Osteocyte (in vitro differentiated cells): Measurements from ENCODE around the gene ABHD17A. TPM values are rescaled to one million over a fixed set of nuclear protein-coding genes. Genes with fewer than 3 reads are reported as not detected.

Experiments
- DNase-seq: peaks from one replicate; pipeline ENCODE4 v3.0.0; 2021; ENCODE audit warnings: mixed read lengths; ENCODE audit not compliant: unreplicated experiment; ENCODE audit errors: extremely low spot score
- H3K27ac Mint-ChIP-seq: one replicate; pipeline ENCODE4 v1.8.0; 2021; ENCODE audit warnings: mild to moderate bottlenecking, mixed read lengths; ENCODE audit not compliant: unreplicated experiment
- H3K27me3 Mint-ChIP-seq: one replicate; pipeline ENCODE4 v1.8.0; 2021; ENCODE audit warnings: mixed read lengths; ENCODE audit not compliant: unreplicated experiment
- H3K36me3 Mint-ChIP-seq: one replicate; pipeline ENCODE4 v1.8.0; 2021; ENCODE audit warnings: mixed read lengths; ENCODE audit not compliant: unreplicated experiment
- H3K4me1 Mint-ChIP-seq: one replicate; pipeline ENCODE4 v1.8.0; 2021; ENCODE audit warnings: mixed read lengths; ENCODE audit not compliant: unreplicated experiment
- H3K4me3 Mint-ChIP-seq: one replicate; pipeline ENCODE4 v1.8.0; 2021; ENCODE audit warnings: mild to moderate bottlenecking, moderate library complexity, mixed read lengths; ENCODE audit not compliant: unreplicated experiment
- H3K9me3 Mint-ChIP-seq: one replicate; pipeline ENCODE4 v1.8.0; 2021; ENCODE audit warnings: mixed read lengths; ENCODE audit not compliant: unreplicated experiment
- total RNA-seq: library from RNA; stranded (reverse); gene quantifications from 2 replicates; pipeline ENCODE4 v1.2.1, GENCODE V29; 2021
- TF ChIP-seq, protein P1 (sequence below): fragments of 200-600 bp; sonication (generic); IDR thresholded peaks from 2 replicates; pipeline ENCODE4 v1.5.0; 2021; ENCODE audit warnings: antibody characterized with exemption, mild to moderate bottlenecking, moderate library complexity

The ABHD17A gene
- total RNA-seq, 1 donor from 2014 or later, result 63.4 TPM

DNA sequence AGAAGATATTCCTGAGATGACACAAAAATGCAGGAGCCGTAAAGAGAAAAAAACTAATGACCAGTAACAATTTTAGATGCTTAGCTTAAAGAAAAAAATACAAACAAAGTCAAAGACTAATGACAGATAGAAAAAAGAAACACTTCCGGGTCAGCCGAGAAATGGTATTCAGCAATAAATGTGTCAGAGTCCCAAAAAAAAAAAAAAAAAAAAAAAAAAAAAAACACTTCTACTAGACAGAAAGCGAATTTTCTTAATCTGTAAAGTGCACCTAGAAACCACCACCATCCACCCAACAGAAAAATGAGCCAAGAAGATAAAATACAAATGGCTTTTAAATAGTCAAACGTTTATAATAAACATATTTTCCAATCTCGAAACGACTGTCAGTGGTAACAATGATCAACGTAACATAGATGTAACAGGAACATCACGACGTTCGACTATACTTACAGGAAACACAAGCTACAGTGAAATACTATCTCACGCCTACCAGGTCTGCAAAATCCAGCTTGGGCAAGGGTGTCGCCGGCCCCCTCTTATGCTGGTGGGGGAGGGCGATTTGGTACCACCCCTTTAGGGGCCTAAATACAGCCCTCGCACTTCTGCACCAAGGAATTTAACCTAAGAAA is 10.6 kb downstream of the ABHD17A start:
- DNase-seq, result no peak
- Mint-ChIP-seq H3K27ac (peak overlapping the region; percentile 91), H3K4me1 (peaks cover 22% of the 10 kb centered on the region), H3K36me3 (no peaks in the 10 kb centered on the region), H3K9me3 (no peaks in the 10 kb centered on the region), H3K4me3 (peak overlapping the region; percentile 97), H3K27me3 (no peaks in the 10 kb centered on the region)
- TF ChIP-seq, protein P1, sequence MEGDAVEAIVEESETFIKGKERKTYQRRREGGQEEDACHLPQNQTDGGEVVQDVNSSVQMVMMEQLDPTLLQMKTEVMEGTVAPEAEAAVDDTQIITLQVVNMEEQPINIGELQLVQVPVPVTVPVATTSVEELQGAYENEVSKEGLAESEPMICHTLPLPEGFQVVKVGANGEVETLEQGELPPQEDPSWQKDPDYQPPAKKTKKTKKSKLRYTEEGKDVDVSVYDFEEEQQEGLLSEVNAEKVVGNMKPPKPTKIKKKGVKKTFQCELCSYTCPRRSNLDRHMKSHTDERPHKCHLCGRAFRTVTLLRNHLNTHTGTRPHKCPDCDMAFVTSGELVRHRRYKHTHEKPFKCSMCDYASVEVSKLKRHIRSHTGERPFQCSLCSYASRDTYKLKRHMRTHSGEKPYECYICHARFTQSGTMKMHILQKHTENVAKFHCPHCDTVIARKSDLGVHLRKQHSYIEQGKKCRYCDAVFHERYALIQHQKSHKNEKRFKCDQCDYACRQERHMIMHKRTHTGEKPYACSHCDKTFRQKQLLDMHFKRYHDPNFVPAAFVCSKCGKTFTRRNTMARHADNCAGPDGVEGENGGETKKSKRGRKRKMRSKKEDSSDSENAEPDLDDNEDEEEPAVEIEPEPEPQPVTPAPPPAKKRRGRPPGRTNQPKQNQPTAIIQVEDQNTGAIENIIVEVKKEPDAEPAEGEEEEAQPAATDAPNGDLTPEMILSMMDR, result no peak

DNA sequence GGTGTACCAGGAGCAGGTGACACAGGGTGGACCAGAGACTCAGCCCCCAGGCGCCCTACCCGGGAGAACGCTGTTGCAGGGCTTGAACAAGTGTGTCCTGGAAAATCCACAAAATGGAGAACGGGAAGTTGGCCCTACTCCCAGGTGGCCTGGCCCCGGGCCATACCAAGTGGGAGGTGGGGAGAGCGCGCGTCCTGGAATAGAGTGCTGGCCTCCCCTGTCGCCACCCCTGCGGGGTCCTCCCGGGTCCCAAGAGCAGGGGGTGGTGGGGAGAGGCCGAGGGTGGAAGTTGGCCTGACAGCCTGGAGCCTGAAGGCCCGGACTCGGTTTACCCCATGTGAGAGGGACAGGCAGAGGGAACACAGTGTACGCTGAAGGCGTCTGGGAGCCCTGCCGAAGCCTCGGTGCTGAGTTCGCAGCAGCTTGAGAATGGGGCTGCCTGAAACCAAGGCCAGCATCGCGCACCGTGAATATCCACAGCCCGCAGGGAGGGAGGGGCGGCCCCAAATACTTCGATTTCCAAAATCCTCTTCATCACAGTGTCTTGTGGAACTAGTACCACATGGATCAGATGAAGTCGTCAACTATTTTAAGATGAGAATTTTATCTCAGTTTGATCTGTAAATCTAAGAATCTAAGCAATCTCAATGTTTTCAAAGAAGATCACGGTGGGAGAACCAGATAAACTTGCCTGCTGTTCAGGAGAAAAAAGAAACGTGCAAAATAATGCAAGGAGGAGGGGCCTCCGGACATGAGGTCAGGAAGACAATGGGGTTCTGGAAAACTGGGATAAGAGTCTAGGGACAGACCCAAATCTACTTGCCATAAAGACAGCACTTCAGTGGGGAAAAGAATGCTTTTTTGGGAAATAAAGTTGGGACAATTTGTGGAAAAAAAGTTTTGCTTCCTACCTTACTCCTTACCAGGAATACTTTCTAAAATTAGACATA is 11.5 kb downstream of the ABHD17A start:
- DNase-seq, result no peak

DNA sequence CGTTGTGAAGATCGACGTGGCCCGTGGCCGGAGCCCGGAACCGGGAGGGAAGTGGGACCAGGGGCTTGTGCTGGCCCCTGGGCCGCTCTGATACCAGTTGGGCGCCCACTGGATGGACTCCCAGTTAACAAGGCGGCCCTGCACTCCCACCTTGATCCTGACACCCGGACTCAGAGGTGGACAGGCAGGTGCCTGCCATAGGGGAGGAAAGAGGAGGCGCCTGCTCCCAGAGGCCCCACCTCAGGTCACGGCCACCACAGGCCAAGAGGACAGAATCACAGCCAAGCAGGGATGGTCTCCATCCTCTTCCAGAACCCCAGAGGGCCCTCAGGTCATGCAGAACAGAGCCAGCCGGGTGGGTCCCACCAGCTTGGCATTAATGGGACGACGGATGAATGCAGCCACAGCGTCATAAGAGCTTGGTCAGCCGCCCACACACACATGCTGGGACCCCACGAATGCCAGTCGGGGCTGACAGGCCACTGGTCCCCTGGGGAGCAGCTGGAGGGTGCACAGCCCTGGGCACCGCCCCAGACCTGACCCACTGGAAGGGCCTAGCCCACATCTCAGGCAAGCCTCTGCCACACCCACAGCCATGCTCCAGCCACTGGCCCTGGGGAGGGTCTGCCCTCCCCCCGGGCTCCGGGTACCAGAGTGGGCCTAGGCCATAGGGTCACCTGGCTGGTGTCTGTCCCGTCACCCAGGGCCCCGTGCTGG is 12.3 kb downstream of the ABHD17A start:
- DNase-seq, result no peak
- no peaks in the 10 kb centered on the region for H3K36me3 Mint-ChIP-seq
- no peak overlapping the region for H3K27ac Mint-ChIP-seq
- H3K9me3 Mint-ChIP-seq, result no peaks in the 10 kb centered on the region
- H3K27me3 Mint-ChIP-seq, result no peaks in the 10 kb centered on the region
- H3K4me1 Mint-ChIP-seq, result peaks cover 22% of the 10 kb centered on the region
- TF ChIP-seq, protein P1, result no peak
- no peak overlapping the region for H3K4me3 Mint-ChIP-seq

More for the DNA sequence above, 11.5 kb downstream of the ABHD17A start:
- H3K9me3 Mint-ChIP-seq, result no peaks in the 10 kb centered on the region
- peak overlapping the region; percentile 91 for H3K27ac Mint-ChIP-seq
- TF ChIP-seq, protein P1, result no peak
- H3K4me1 Mint-ChIP-seq, result peaks cover 22% of the 10 kb centered on the region
- H3K4me3 Mint-ChIP-seq, result peak overlapping the region; percentile 97
- H3K27me3 Mint-ChIP-seq, result no peaks in the 10 kb centered on the region
- no peaks in the 10 kb centered on the region for H3K36me3 Mint-ChIP-seq

DNA sequence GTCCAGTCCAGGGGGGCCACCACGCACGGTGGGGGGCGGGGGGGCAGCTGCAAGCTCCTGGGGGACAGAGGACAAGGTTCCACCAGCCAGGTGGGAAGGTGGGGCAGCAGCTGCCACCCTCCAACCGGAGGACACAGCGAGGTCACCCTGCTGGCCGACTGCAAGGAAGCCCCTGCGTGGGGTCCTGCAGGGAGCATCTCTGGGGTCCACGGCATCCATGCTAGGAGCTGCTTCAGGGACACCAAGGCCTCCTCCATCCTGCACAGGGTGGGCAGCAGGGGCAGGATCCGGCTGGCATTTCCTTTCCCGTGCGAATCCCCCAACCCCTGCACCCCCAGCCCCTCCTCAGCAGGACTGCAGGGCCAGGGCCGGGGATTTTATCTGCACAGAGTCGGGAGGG is 13.7 kb downstream of the ABHD17A start:
- Mint-ChIP-seq H3K27me3 (no peaks in the 10 kb centered on the region), H3K27ac (no peak overlapping the region), H3K4me3 (no peak overlapping the region), H3K36me3 (no peaks in the 10 kb centered on the region), H3K9me3 (no peaks in the 10 kb centered on the region), H3K4me1 (peaks cover 24% of the 10 kb centered on the region)
- TF ChIP-seq, protein P1, result no peak
- DNase-seq, result no peak
